Brain microvascular endothelial cell (primary cell): ENCODE results near the gene AKT3.

Source experiments
- DNase-seq: peaks from one replicate; pipeline ENCODE4 v3.0.0-alpha.2; 2020
- H3K27ac ChIP-seq: fragments of 250-450 bp; sonication (Bioruptor Pico); 2 replicates; pipeline ENCODE4 v1.5.1; 2020; ENCODE audit warnings: mild to moderate bottlenecking, moderate library complexity
- H3K27me3 ChIP-seq: fragments of 250-450 bp; sonication (Bioruptor Pico); replicated peaks from 2 replicates; pipeline ENCODE4 v1.5.1; 2020; ENCODE audit warnings: mild to moderate bottlenecking
- H3K36me3 ChIP-seq: fragments of 250-450 bp; sonication (Bioruptor Pico); replicated peaks from 2 replicates; pipeline ENCODE4 v1.5.1; 2020; ENCODE audit warnings: mild to moderate bottlenecking
- H3K4me3 ChIP-seq: 2 replicates; pipeline ENCODE4 v1.5.1; 2011; ENCODE audit warnings: low read depth, mild to moderate bottlenecking, control low read depth, low read length, moderate library complexity
- in situ Hi-C: cut with HindIII; loops from 2 replicates; pipeline ENCODE4 v1.10.0; 2017; ENCODE audit warnings: low sequenced_read_pairs, low pct_ligation_motif_present
- TF ChIP-seq, protein P1 (sequence below): IDR thresholded peaks from 2 replicates; pipeline ENCODE4 v1.5.1; 2011; ENCODE audit warnings: low read depth, mild to moderate bottlenecking, moderate library complexity, low read length, control low read depth, inconsistent platforms; ENCODE audit errors: missing control alignments

Gene AKT3

DNA sequence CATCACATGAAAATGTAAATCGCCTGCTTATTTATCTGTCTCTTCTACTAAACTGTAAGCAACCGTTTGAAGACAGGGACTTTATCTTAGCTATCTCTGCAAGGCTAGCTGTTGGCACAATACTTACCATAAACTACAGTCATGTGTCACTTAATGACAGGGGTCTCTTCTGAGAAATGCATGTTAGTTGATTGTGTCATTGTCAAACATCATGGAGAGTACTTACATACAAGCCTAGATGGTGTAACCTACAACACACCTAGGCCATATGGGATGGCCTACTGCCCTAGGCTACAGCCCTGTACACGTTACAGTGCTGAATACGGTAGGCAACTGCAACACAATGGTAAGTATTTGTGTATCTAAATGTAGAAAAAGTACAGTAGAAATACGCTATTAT is 326.3 kb downstream of the AKT3 start:
- H3K27me3 ChIP-seq, result no peaks in the 10 kb centered on the region
- H3K36me3 ChIP-seq, result no peaks in the 10 kb centered on the region
- H3K27ac ChIP-seq, result no peak overlapping the region
- in situ Hi-C loops, result no loop called here
- H3K4me3 ChIP-seq, result no peak overlapping the region
- TF ChIP-seq, protein P1, sequence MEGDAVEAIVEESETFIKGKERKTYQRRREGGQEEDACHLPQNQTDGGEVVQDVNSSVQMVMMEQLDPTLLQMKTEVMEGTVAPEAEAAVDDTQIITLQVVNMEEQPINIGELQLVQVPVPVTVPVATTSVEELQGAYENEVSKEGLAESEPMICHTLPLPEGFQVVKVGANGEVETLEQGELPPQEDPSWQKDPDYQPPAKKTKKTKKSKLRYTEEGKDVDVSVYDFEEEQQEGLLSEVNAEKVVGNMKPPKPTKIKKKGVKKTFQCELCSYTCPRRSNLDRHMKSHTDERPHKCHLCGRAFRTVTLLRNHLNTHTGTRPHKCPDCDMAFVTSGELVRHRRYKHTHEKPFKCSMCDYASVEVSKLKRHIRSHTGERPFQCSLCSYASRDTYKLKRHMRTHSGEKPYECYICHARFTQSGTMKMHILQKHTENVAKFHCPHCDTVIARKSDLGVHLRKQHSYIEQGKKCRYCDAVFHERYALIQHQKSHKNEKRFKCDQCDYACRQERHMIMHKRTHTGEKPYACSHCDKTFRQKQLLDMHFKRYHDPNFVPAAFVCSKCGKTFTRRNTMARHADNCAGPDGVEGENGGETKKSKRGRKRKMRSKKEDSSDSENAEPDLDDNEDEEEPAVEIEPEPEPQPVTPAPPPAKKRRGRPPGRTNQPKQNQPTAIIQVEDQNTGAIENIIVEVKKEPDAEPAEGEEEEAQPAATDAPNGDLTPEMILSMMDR, result no peak
- DNase-seq, result no peak

DNA sequence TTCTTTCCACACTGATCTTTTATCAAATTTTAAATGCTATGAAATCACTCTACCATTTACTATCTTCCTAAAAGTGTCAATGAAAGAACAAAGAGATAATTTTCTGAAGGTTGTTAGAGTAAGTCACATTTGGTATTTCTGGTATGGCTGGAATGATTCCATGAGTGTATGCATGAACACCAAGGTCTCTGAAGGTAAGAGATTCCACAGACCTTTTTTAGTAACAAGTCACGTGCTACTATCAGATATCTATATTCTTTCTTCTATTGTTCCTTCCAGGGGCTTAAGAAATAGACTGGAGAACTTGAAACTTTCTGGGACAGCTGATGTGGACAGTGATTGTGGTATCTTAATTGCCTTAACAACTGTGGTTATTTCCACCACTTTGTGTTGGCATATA is 329.2 kb downstream of the AKT3 start:
- Histone ChIP-seq H3K27ac (no peak overlapping the region), H3K27me3 (no peaks in the 10 kb centered on the region), H3K4me3 (no peak overlapping the region), H3K36me3 (no peaks in the 10 kb centered on the region)
- in situ Hi-C loops, result no loop called here
- no peak for DNase-seq
- TF ChIP-seq, protein P1, result no peak

DNA sequence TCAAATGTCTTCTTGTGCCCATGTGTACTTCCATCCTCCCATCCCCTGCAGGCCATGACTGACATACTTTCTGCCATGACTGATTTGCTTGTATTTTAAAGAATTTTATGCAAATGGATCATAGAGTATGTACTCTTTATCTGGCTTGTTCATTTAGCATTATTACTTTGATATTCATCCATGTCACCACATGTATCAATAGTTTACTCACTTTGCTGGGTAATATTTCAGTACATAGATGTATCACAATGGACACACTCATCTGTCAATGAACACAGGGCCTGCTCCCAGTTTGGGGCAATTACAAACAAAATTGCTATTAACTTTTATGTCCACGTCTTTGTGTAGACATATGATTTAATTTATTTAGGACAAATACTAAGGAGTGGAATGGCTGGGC is 335.1 kb downstream of the AKT3 start:
- DNase-seq, result no peak
- Histone ChIP-seq H3K27ac (no peak overlapping the region), H3K36me3 (no peaks in the 10 kb centered on the region), H3K4me3 (no peak overlapping the region), H3K27me3 (no peaks in the 10 kb centered on the region)
- TF ChIP-seq, protein P1, result no peak
- in situ Hi-C loops, result no loop called here

DNA sequence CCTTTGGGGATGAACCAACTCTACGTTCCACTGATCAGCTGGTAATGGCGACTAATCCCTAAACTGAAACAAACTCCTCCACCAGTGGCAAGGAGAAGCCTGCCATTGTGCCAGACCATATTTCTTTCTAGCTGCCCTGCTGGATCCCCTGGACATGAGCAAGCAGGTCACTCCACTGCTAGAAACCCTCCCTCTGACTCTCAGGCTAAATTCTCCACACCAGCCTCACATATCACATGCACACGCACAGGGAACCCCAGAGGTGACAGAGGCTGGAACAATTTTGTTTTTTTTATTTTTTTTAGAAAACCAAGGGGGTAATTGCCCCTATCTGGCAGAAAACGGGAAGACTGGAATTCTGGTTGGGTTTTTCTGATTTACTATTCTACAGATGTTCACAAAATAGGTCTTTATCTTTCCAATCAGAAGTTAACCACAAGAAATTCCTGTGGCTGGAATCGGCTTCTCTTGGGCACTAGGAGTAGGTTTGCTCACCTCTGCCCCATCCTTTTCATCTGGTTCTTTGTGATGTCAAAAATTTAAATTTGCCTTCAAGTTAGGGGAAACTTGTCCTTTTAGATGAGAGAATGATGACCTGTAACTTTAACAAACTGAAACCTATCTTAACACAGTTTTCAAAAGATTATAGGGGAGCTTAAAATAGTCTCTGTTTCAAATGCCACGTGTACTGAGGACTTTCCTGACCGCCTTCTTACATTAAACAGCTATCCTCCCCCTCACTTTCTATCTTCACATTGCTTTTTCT is 336.1 kb downstream of the AKT3 start:
- Histone ChIP-seq H3K36me3 (no peaks in the 10 kb centered on the region), H3K27me3 (no peaks in the 10 kb centered on the region), H3K27ac (no peak overlapping the region), H3K4me3 (no peak overlapping the region)
- DNase-seq, result peak; percentile 37
- in situ Hi-C loops, result no loop called here
- TF ChIP-seq, protein P1, result no peak

DNA sequence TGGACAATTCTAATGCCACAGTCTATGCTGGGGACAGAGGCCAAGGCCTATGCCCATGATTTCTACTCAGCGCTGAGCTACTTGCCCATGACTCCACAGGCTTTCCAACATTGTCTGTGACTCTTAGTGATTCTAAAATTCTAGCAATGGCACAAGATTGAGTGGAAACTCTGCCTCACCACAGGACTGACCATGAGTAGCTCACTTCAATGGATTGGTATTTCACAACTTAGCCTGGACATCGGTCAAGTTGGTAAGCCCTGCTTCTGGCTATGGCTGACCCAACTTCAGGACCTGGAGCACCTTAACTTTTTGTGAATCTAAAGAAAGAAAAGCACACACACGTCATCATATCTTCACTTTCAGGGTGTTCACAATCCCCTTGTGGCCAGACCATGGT is 339.1 kb downstream of the AKT3 start:
- no peak overlapping the region for H3K27ac ChIP-seq
- no peak for DNase-seq
- no peak overlapping the region for H3K4me3 ChIP-seq
- TF ChIP-seq, protein P1, result no peak
- H3K36me3 ChIP-seq, result no peaks in the 10 kb centered on the region
- in situ Hi-C loops, result no loop called here
- no peaks in the 10 kb centered on the region for H3K27me3 ChIP-seq

DNA sequence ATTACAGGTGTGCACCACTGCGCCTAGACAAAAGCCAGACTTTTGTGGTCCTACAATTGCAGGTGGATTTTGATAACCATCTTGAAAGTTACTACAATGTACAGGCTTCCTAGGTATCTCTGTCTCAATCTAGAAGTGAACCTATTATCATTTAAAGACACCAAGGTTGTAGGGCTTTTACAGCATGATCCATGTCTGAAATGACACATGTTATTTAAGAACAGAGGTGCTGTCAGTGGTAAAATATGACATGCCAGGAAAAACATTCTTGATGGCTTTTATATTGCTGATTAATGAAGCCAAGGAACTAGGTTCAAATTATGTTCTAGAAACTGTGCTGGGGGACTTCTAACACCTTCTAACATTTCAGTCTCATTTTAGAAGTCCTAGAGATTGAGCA is 341.1 kb downstream of the AKT3 start:
- in situ Hi-C loops, result no loop called here
- TF ChIP-seq, protein P1, result no peak
- Histone ChIP-seq H3K27ac (no peak overlapping the region), H3K27me3 (no peaks in the 10 kb centered on the region), H3K36me3 (no peaks in the 10 kb centered on the region), H3K4me3 (no peak overlapping the region)
- DNase-seq, result no peak
